ENCODE data around the gene DAPK2.

DAPK2 gene

GRCh38 chr15:64052925-64053491 is 6.7 kb upstream of the DAPK2 start:
- DNase-seq: no peak

GRCh38 chr15:64051407-64052259 is 5.3 kb upstream of the DAPK2 start:
- no peak for DNase-seq

- no peak for DNase-seq
Measured at GRCh38 chr15:64051093-64051402, 4.8 kb upstream of the DAPK2 start.

GRCh38 chr15:64050281-64051092 is 4.2 kb upstream of the DAPK2 start:
- DNase-seq: no peak

GRCh38 chr15:64048781-64049460 is 2.6 kb upstream of the DAPK2 start:
- no peak for DNase-seq

GRCh38 chr15:64045774-64046420 is 388 bp downstream of the DAPK2 start:
- no peak for DNase-seq

GRCh38 chr15:64045101-64045435 is 1.2 kb downstream of the DAPK2 start:
- DNase-seq: no peak

- DNase-seq: no peak
Measured at GRCh38 chr15:64044300-64045100, 1.8 kb downstream of the DAPK2 start.

GRCh38 chr15:64038878-64039610 is 7.2 kb downstream of the DAPK2 start:
- no peak for DNase-seq

- no peak for DNase-seq
Measured at GRCh38 chr15:64037966-64038365, 8.3 kb downstream of the DAPK2 start.

- DNase-seq: no peak
Measured at GRCh38 chr15:64037116-64037515, 9.2 kb downstream of the DAPK2 start.

GRCh38 chr15:64035525-64035924 is 10.8 kb downstream of the DAPK2 start:
- DNase-seq: no peak

- no peak for DNase-seq
Measured at GRCh38 chr15:64034519-64034918, 11.8 kb downstream of the DAPK2 start.

- DNase-seq: no peak
Measured at GRCh38 chr15:64032329-64032728, 14.0 kb downstream of the DAPK2 start.

GRCh38 chr15:64030123-64030522 is 16.2 kb downstream of the DAPK2 start:
- DNase-seq: no peak

GRCh38 chr15:64029633-64030032 is 16.7 kb downstream of the DAPK2 start:
- no peak for DNase-seq

- DNase-seq: no peak
Measured at GRCh38 chr15:64029110-64029509, 17.2 kb downstream of the DAPK2 start.

GRCh38 chr15:64026591-64026990 is 19.7 kb downstream of the DAPK2 start:
- DNase-seq: no peak

- DNase-seq: no peak
Measured at GRCh38 chr15:64024172-64025050, 21.9 kb downstream of the DAPK2 start.

- DNase-seq: no peak
Measured at GRCh38 chr15:64023220-64023619, 23.1 kb downstream of the DAPK2 start.
